Smooth muscle cell (in vitro differentiated cells): ENCODE data around the gene COX8A. TPM values are rescaled to one million over a fixed set of nuclear protein-coding genes. Genes with fewer than 3 reads are reported as not detected.

Experiments
- DNase-seq: peaks from one replicate; lab custom pipeline; 2025; ENCODE audit not compliant: unreplicated experiment; lab: John Stamatoyannopoulos, UW
- H2AFZ ChIP-seq: fragments of 200-600 bp; sonication (generic); 2 replicates; pipeline ENCODE4 v1.6.0; 2016; ENCODE audit warnings: antibody characterized with exemption, low read depth, mild to moderate bottlenecking
- H3F3A ChIP-seq: fragments of 200-600 bp; sonication (generic); 2 replicates; pipeline ENCODE4 v1.6.0; 2017; ENCODE audit warnings: antibody characterized with exemption, low read depth
- H3K27ac ChIP-seq: fragments of 200-600 bp; sonication (generic); 2 replicates; pipeline ENCODE4 v1.5.1; 2016; ENCODE audit warnings: low read depth, mild to moderate bottlenecking
- H3K27me3 ChIP-seq: fragments of 200-600 bp; sonication (generic); 2 replicates; pipeline ENCODE4 v1.6.1; 2016; ENCODE audit warnings: low read depth, mild to moderate bottlenecking
- H3K36me3 ChIP-seq: fragments of 200-600 bp; sonication (generic); 2 replicates; pipeline ENCODE4 v1.5.1; 2016; ENCODE audit warnings: low read depth
- H3K4me1 ChIP-seq: fragments of 200-600 bp; sonication (generic); 2 replicates; pipeline ENCODE4 v1.5.1; 2016; ENCODE audit warnings: low read depth
- H3K4me2 ChIP-seq: fragments of 200-600 bp; sonication (generic); 2 replicates; pipeline ENCODE4 v1.6.0; 2016; ENCODE audit warnings: mild to moderate bottlenecking
- H3K4me3 ChIP-seq: fragments of 200-600 bp; sonication (generic); 2 replicates; pipeline ENCODE4 v1.5.1; 2016; ENCODE audit warnings: mild to moderate bottlenecking
- H3K79me2 ChIP-seq: fragments of 200-600 bp; sonication (generic); 2 replicates; pipeline ENCODE4 v1.6.0; 2016; ENCODE audit warnings: low read depth, mild to moderate bottlenecking
- H3K9ac ChIP-seq: fragments of 200-600 bp; sonication (generic); 2 replicates; pipeline ENCODE4 v1.6.0; 2016; ENCODE audit warnings: low read depth
- H3K9me3 ChIP-seq: fragments of 200-600 bp; sonication (generic); replicated peaks from 2 replicates; pipeline ENCODE4 v1.5.1; 2016; ENCODE audit warnings: low read depth
- H4K20me1 ChIP-seq: fragments of 200-600 bp; sonication (generic); 2 replicates; pipeline ENCODE4 v1.6.0; 2016; ENCODE audit warnings: low read depth
- CTCF ChIP-seq: fragments of 200-600 bp; sonication (generic); IDR thresholded peaks from 2 replicates; pipeline ENCODE4 v1.5.1; 2017; ENCODE audit warnings: borderline replicate concordance, mild to moderate bottlenecking, antibody characterized with exemption; ENCODE audit not compliant: insufficient read depth, poor library complexity, severe bottlenecking
- WGBS: methylation state at CpG from one replicate; pipeline ENCODE4 v1.1.7; 2016; ENCODE audit warnings: low lambda C conversion rate; 5-methylcytosine and 5-hydroxymethylcytosine counted together
- polyA plus RNA-seq: library from polyadenylated mRNA; unstranded; fragments of >200 nt; fragmentation: Nextera tagmentation; extraction: Ambion mirVana; gene quantifications from 2 replicates; pipeline ENCODE4 v1.2.1, GENCODE V29; 2016
- total RNA-seq: library from RNA; depleted of rRNA; stranded (reverse); fragments of >200 nt; gene quantifications from 2 replicates; pipeline ENCODE4 v1.2.3, GENCODE V29; 2014

The COX8A gene
- total and polyA plus RNA-seq, 2 experiments from 2014 or later: 534 to 551 TPM

GRCh38 chr11:64006398-64006797 lies 32.0 kb downstream of the COX8A start:
- Histone ChIP-seq H3K4me3 (no peak overlapping the region), H3K27me3 (peaks cover 5% of the 10 kb centered on the region), H3K79me2 (no peaks in the 10 kb centered on the region), H4K20me1 (peaks cover 24% of the 10 kb centered on the region), H3F3A (no peaks in the 10 kb centered on the region), H3K27ac (no peak overlapping the region), H3K9ac (no peak overlapping the region), H3K4me2 (no peak overlapping the region), H3K4me1 (peaks cover 15% of the 10 kb centered on the region), H3K36me3 (no peaks in the 10 kb centered on the region), H3K9me3 (no peaks in the 10 kb centered on the region), H2AFZ (no peak overlapping the region)
- WGBS: 86% methylated on average over 12 of the region's 12 CpGs
- DNase-seq: no peak
- TF ChIP-seq CTCF: no peak

GRCh38 chr11:64007160-64007628 lies 32.8 kb downstream of the COX8A start:
- peaks cover 15% of the 10 kb centered on the region for H3K4me1 ChIP-seq
- peak overlapping the region; percentile 84 for H3K4me2 ChIP-seq
- H2AFZ ChIP-seq: no peak overlapping the region
- peaks cover 24% of the 10 kb centered on the region for H4K20me1 ChIP-seq
- no peak for TF ChIP-seq CTCF
- H3K36me3 ChIP-seq: no peaks in the 10 kb centered on the region
- H3F3A ChIP-seq: no peaks in the 10 kb centered on the region
- no peaks in the 10 kb centered on the region for H3K9me3 ChIP-seq
- 5% methylated on average over 27 of the region's 27 CpGs for WGBS
- peak; percentile 18 for DNase-seq
- H3K27ac ChIP-seq: no peak overlapping the region
- peaks cover 5% of the 10 kb centered on the region for H3K27me3 ChIP-seq
- H3K4me3 ChIP-seq: peak overlapping the region; percentile 42
- H3K9ac ChIP-seq: no peak overlapping the region
- no peaks in the 10 kb centered on the region for H3K79me2 ChIP-seq

- no peaks in the 10 kb centered on the region for H3F3A ChIP-seq
- TF ChIP-seq CTCF: no peak
- WGBS: 7% methylated on average over 33 of the region's 40 CpGs
- no peak for DNase-seq
- H4K20me1 ChIP-seq: peaks cover 24% of the 10 kb centered on the region
- no peaks in the 10 kb centered on the region for H3K36me3 ChIP-seq
- peaks cover 5% of the 10 kb centered on the region for H3K27me3 ChIP-seq
- H3K4me1 ChIP-seq: peaks cover 15% of the 10 kb centered on the region
- H3K79me2 ChIP-seq: no peaks in the 10 kb centered on the region
- H3K4me3 ChIP-seq: peak overlapping the region; percentile 42
- no peak overlapping the region for H3K9ac ChIP-seq
- H3K4me2 ChIP-seq: peak overlapping the region; percentile 84
- H3K9me3 ChIP-seq: no peaks in the 10 kb centered on the region
- no peak overlapping the region for H2AFZ ChIP-seq
- H3K27ac ChIP-seq: no peak overlapping the region
Observed at GRCh38 chr11:64007629-64008282, 33.3 kb downstream of the COX8A start.
